AG08395 (cell line): ENCODE measurements around the gene LHFPL6.
A peak's percentile ranks its signal among the peaks of the same experiment; 100 is the strongest.

Experiments used
- DNase-seq: peaks from one replicate; pipeline ENCODE4 v3.0.0; 2012; ENCODE audit warnings: mixed read lengths, low spot score

The LHFPL6 gene

GRCh38 chr13:39462906-39463305 is 140.1 kb downstream of the LHFPL6 start:
- no peak for DNase-seq

- no peak for DNase-seq
These were observed 140.6 kb downstream of the LHFPL6 start for GRCh38 chr13:39462428-39462827.

GRCh38 chr13:39461685-39462266 is 141.2 kb downstream of the LHFPL6 start:
- DNase-seq, result no peak

GRCh38 chr13:39457274-39457673 is 145.7 kb downstream of the LHFPL6 start:
- no peak for DNase-seq

- DNase-seq, result no peak
These were observed 147.3 kb downstream of the LHFPL6 start for GRCh38 chr13:39455521-39456175.

GRCh38 chr13:39452834-39453233 is 150.2 kb downstream of the LHFPL6 start:
- DNase-seq, result no peak

- peak; percentile 22 for DNase-seq
These were observed 150.6 kb downstream of the LHFPL6 start for GRCh38 chr13:39452417-39452816.

- DNase-seq, result no peak
These were observed 151.1 kb downstream of the LHFPL6 start for GRCh38 chr13:39451860-39452301.

- DNase-seq, result no peak
These were observed 151.7 kb downstream of the LHFPL6 start for GRCh38 chr13:39451301-39451700.

GRCh38 chr13:39450176-39450575 is 152.8 kb downstream of the LHFPL6 start:
- no peak for DNase-seq

GRCh38 chr13:39448834-39449233 is 154.2 kb downstream of the LHFPL6 start:
- DNase-seq, result no peak

GRCh38 chr13:39446865-39447264 is 156.1 kb downstream of the LHFPL6 start:
- no peak for DNase-seq

GRCh38 chr13:39444866-39445265 is 158.1 kb downstream of the LHFPL6 start:
- no peak for DNase-seq

GRCh38 chr13:39433651-39434050 is 169.3 kb downstream of the LHFPL6 start:
- no peak for DNase-seq

GRCh38 chr13:39432196-39432595 is 170.8 kb downstream of the LHFPL6 start:
- DNase-seq, result no peak

- DNase-seq, result no peak
These were observed 180.0 kb downstream of the LHFPL6 start for GRCh38 chr13:39422845-39423565.

GRCh38 chr13:39419876-39420275 is 183.1 kb downstream of the LHFPL6 start:
- DNase-seq, result no peak

- DNase-seq, result no peak
These were observed 183.9 kb downstream of the LHFPL6 start for GRCh38 chr13:39419068-39419467.

- DNase-seq, result no peak
These were observed 184.6 kb downstream of the LHFPL6 start for GRCh38 chr13:39418424-39418823.

- peak; percentile 40 for DNase-seq
These were observed 185.3 kb downstream of the LHFPL6 start for GRCh38 chr13:39417643-39418042.

GRCh38 chr13:39417131-39417530 is 185.9 kb downstream of the LHFPL6 start:
- no peak for DNase-seq

GRCh38 chr13:39415008-39415802 is 187.8 kb downstream of the LHFPL6 start:
- DNase-seq, result peak; percentile 58
